ENCODE results near the gene RHOH. TPM values are rescaled to one million over a fixed set of nuclear protein-coding genes. Genes with fewer than 3 reads are reported as not detected.
A peak's percentile ranks its signal among the peaks of the same experiment; 100 is the strongest.

RHOH gene
- total RNA-seq, 1 donor from 2014 or later = 11.2 TPM

- peak overlapping the region; percentile 88 for H3K27ac ChIP-seq
- Mint-ChIP-seq H3K4me3 (no peak overlapping the region), H3K4me1 (peaks cover 72% of the 10 kb centered on the region), H3K27ac (no peak overlapping the region), H3K27me3 (ENCODE audit: insufficient read depth, low read depth) (peaks cover 7% of the 10 kb centered on the region), H3K9me3 (no peaks in the 10 kb centered on the region), H3K36me3 (peaks cover 2% of the 10 kb centered on the region)
- peak overlapping the region; percentile 43 for H3K4me3 ChIP-seq
- peaks cover 5% of the 10 kb centered on the region for H3K79me2 ChIP-seq (ENCODE audit: low read depth)
- peaks cover 73% of the 10 kb centered on the region for H3K4me1 ChIP-seq
- H4K20me1 ChIP-seq (ENCODE audit: low read depth) = no peaks in the 10 kb centered on the region
- DNase-seq (ENCODE audit: low spot score) = no peak
- H3K4me2 ChIP-seq = peak overlapping the region; percentile 72
- H3F3A ChIP-seq (ENCODE audit: low read depth) = peaks cover 38% of the 10 kb centered on the region
- no peak overlapping the region for H3K9ac ChIP-seq
- H3K27me3 ChIP-seq = no peaks in the 10 kb centered on the region
- no peaks in the 10 kb centered on the region for H3K36me3 ChIP-seq
- TF ChIP-seq CTCF (IDR thresholded peaks at IDR 0.05) (no peak), EZH2phosphoT487 (IDR thresholded peaks at IDR 0.05) (no peak), EZH2 (IDR thresholded peaks at IDR 0.05) (no peak)
- H3K9me3 ChIP-seq (ENCODE audit: low read depth) = no peaks in the 10 kb centered on the region
- H2AFZ ChIP-seq (replicated peaks) = no peak overlapping the region
Measured at GRCh38 chr4:40196272-40196671, 559 bp upstream of the RHOH start.

- H3K4me3 ChIP-seq = peak overlapping the region; percentile 43
- Mint-ChIP-seq H3K36me3 (peaks cover 7% of the 10 kb centered on the region), H3K4me3 (peak overlapping the region; percentile 82), H3K9me3 (no peaks in the 10 kb centered on the region), H3K4me1 (peaks cover 62% of the 10 kb centered on the region), H3K27me3 (ENCODE audit: insufficient read depth, low read depth) (peaks cover 7% of the 10 kb centered on the region), H3K27ac (peak overlapping the region; percentile 62)
- H3K9ac ChIP-seq = no peak overlapping the region
- TF ChIP-seq EZH2 (IDR thresholded peaks at IDR 0.05) (no peak), CTCF (IDR thresholded peaks at IDR 0.05) (no peak), EZH2phosphoT487 (IDR thresholded peaks at IDR 0.05) (no peak)
- peaks cover 61% of the 10 kb centered on the region for H3K4me1 ChIP-seq
- H3K79me2 ChIP-seq (ENCODE audit: low read depth) = peaks cover 5% of the 10 kb centered on the region
- H3K27me3 ChIP-seq = no peaks in the 10 kb centered on the region
- peak overlapping the region; percentile 72 for H3K4me2 ChIP-seq
- H3K27ac ChIP-seq = no peak overlapping the region
- H3K36me3 ChIP-seq = no peaks in the 10 kb centered on the region
- H4K20me1 ChIP-seq (ENCODE audit: low read depth) = no peaks in the 10 kb centered on the region
- peaks cover 38% of the 10 kb centered on the region for H3F3A ChIP-seq (ENCODE audit: low read depth)
- no peak for DNase-seq (ENCODE audit: low spot score)
- H3K9me3 ChIP-seq (ENCODE audit: low read depth) = no peaks in the 10 kb centered on the region
- no peak overlapping the region for H2AFZ ChIP-seq (replicated peaks)
Measured at GRCh38 chr4:40197879-40198689, 1.3 kb downstream of the RHOH start.

- no peak for DNase-seq (ENCODE audit: low spot score)
- TF ChIP-seq CTCF (IDR thresholded peaks at IDR 0.05) = no peak
- TF ChIP-seq EZH2phosphoT487 (IDR thresholded peaks at IDR 0.05) = no peak
- TF ChIP-seq EZH2 (IDR thresholded peaks at IDR 0.05) = no peak
- Mint-ChIP-seq H3K27me3 (ENCODE audit: insufficient read depth, low read depth) (peaks cover 7% of the 10 kb centered on the region), H3K4me3 (peak overlapping the region; percentile 82), H3K9me3 (no peaks in the 10 kb centered on the region), H3K36me3 (peaks cover 9% of the 10 kb centered on the region), H3K4me1 (peaks cover 52% of the 10 kb centered on the region), H3K27ac (no peak overlapping the region)
- no peaks in the 10 kb centered on the region for H3K36me3 ChIP-seq
- no peaks in the 10 kb centered on the region for H4K20me1 ChIP-seq (ENCODE audit: low read depth)
- H3F3A ChIP-seq (ENCODE audit: low read depth) = peaks cover 37% of the 10 kb centered on the region
- no peaks in the 10 kb centered on the region for H3K9me3 ChIP-seq (ENCODE audit: low read depth)
- peaks cover 5% of the 10 kb centered on the region for H3K79me2 ChIP-seq (ENCODE audit: low read depth)
- H3K4me3 ChIP-seq = no peak overlapping the region
- H3K4me2 ChIP-seq = peak overlapping the region; percentile 72
- H3K4me1 ChIP-seq = peaks cover 53% of the 10 kb centered on the region
- no peak overlapping the region for H3K9ac ChIP-seq
- no peak overlapping the region for H2AFZ ChIP-seq (replicated peaks)
- no peaks in the 10 kb centered on the region for H3K27me3 ChIP-seq
- H3K27ac ChIP-seq = no peak overlapping the region
Measured at GRCh38 chr4:40199179-40199670, 2.4 kb downstream of the RHOH start.
